Medulla oblongata (tissue), 1 donor: Measurements from ENCODE around the gene GYS1.
"Not testable (repeated sequence)": the region's sequence is repeated elsewhere in the genome, so short reads cannot be mapped to it uniquely, and the experiment has no call there.

Source experiments
- DNase-seq: peaks from one replicate; pipeline ENCODE4 v3.0.0-alpha.2; 2015; ENCODE audit errors: extremely low spot score

Gene GYS1

GRCh38 chr19:48938256-48938655, 54.9 kb downstream of the GYS1 start:
- DNase-seq, result no peak

GRCh38 chr19:48935864-48936263, 57.2 kb downstream of the GYS1 start:
- DNase-seq, result no peak

GRCh38 chr19:48934837-48935236, 58.3 kb downstream of the GYS1 start:
- no peak for DNase-seq

- peak; percentile 60 for DNase-seq
Measured at GRCh38 chr19:48933382-48933932, 59.7 kb downstream of the GYS1 start, which contains the start of gene DHDH. Gene DHDH (plus strand): TSS chr19:48933699. CDS start chr19:48933722, 23 bp downstream.

DNA sequence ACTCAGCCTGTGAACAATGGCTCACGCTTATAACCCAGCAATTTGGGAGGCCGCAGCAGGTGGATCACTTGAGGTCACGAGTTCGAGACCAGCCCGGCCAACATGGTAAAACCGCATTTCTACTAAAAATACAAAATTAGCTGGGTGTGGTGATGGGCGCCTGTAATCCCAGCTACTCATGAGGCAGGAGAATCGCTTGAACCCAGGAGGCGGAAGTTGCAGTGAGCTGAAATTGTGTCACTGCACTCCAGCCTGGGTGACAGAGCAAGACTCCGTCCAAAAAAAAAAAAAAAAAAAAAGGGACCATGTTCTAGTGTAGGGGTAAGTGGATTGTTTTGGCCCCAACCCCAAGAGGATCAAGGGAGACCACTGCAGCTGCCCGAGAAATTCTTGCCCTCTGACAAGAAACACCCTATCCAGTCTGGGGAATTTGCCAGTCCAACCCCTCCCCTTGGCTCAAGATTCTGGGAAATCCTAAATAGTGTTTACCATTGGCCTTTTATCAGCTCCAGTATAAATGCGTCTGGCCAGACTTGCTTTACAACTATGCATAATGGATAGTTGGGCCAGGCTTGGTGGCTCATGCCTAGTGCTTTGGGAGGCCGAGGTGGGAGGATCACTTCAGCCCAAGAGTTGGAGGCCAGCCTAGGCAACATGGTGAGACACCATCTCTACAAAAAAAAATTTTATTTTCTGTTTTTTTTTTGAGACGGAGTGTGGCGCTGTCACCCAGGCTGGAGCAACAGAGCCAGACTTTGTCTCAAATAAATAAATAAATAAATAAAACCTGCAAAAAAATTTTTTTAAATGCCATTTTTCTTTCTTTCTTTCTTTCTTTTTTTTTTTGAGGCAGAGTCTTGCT, 64.7 kb downstream of the GYS1 start:
- no peak for DNase-seq

DNA sequence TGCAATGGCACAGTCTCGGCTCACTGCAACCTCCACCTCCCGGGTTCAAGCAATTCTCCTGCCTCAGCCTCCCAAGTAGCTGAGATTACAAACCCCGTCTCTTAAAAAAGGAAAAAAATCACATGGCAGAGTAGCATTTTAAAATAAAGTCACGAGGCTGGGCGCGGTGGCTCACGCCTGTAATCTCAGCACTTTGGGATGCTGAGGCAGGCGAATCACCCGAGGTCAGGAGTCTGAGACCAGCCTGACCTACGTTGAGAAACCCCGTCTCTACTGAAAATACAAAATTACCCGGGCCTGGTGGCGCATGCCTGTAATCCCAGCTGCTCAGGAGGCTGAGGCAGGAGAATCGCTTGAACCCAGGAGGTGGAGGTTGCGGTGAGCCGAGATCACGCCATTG, 65.4 kb downstream of the GYS1 start:
- not testable (repeated sequence) for DNase-seq

DNA sequence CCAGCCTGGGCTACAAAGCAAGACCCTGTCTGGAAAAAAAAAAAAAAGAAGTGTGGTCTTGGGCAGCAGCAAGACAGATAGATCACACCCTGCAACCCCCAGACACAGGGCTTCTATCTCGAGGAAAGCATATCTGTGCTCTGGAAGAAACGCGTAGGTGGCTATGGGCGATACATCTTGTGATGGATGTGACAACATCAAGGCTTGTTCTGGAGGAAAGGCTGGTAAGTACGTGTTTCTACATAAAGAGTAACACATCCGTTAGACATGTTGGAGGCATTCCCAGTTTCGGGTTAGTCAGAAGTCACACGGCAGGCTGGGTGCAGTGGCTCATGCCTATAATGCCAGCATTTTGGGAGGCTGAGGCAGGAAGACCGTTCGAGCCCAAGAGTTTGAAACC, 66.2 kb downstream of the GYS1 start:
- DNase-seq, result peak; percentile 67

- DNase-seq, result not testable (repeated sequence)
Measured at GRCh38 chr19:48925890-48926289, 67.2 kb downstream of the GYS1 start.

GRCh38 chr19:48925240-48925843, 67.8 kb downstream of the GYS1 start:
- DNase-seq, result no peak

DNA sequence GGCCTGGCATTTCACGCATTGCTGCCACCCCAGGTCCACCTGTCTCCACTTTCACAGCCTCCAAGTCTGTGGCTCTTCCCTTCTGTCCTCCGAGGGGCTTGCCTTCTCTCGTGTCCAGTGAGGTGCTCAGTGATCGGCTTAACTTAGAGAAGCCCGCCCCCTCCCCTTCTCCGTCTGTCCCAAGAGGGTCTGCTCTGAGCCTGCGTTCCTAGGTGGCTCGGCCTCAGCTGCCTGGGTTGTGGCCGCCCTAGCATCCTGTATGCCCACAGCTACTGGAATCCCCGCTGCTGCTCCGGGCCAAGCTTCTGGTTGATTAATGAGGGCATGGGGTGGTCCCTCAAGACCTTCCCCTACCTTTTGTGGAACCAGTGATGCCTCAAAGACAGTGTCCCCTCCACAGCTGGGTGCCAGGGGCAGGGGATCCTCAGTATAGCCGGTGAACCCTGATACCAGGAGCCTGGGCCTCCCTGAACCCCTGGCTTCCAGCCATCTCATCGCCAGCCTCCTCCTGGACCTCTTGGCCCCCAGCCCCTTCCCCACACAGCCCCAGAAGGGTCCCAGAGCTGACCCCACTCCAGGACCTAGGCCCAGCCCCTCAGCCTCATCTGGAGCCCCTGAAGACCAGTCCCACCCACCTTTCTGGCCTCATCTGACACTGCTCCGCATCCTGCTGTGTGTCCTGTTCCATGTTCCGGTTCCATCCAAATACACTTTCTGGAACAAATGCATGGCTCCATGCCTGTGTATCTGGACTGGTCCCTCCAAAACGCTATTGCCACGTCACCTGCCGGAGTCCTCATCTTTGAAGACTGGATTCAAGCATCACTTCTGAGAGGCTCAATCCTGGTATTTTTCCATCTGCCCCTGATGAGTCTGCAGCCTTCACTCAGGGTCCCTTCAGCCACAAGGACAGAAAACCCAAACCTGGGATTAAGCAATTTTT, 70.3 kb downstream of the GYS1 start:
- DNase-seq, result no peak

- no peak for DNase-seq
Measured at GRCh38 chr19:48921721-48922500, 71.2 kb downstream of the GYS1 start.

DNA sequence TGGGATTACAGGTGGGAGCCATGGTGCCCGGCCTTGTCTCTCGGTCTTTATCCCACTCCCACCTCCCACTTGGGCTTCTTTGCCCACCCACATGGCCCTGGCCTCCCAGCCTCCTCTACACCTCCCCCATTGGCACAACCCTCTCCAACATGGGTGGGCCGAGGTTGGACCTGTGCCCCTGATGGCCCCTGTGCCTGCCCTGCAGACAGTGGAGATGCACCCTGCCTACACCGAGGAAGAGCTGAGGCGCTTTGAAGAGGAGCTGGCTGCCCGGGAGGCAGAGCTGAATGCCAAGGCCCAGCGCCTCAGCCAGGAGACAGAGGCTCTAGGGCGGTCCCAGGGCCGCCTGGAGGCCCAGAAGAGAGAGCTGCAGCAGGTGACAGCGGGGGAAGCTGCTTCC, 72.2 kb downstream of the GYS1 start:
- DNase-seq, result no peak

GRCh38 chr19:48919271-48919670, 73.8 kb downstream of the GYS1 start:
- DNase-seq, result not testable (repeated sequence)

- DNase-seq, result no peak
Measured at GRCh38 chr19:48918801-48919247, 74.3 kb downstream of the GYS1 start.
